ENCODE data around the gene HIGD1B. TPM values are rescaled to one million over a fixed set of nuclear protein-coding genes. Genes with fewer than 3 reads are reported as not detected.
"Not testable (repeated sequence)": the region's sequence is repeated elsewhere in the genome, so short reads cannot be mapped to it uniquely, and the experiment has no call there.

The HIGD1B gene
- total RNA-seq, 4 donors from 2014 or later = 1.8 to 6.6 (median 4.4) TPM

GRCh38 chr17:44807093-44807816, 40.4 kb upstream of the HIGD1B start:
- Histone ChIP-seq H3K36me3 (no peaks in the 10 kb centered on the region), H3K4me1 (no peaks in the 10 kb centered on the region), H3K27me3 (no peaks in the 10 kb centered on the region), H3K4me3 (no peak overlapping the region), H3K27ac (no peak overlapping the region), H3K9me3 (no peaks in the 10 kb centered on the region)
- in situ Hi-C loops (cut with MboI; ENCODE audit: low sequenced_read_pairs in 4 of 4) (no loop called here), intact Hi-C loops (cut with DNase I; ENCODE audit: low total_unique reads) (no loop called here)
- no peak for DNase-seq
- ATAC-seq = no peak
- TF ChIP-seq, protein P1, sequence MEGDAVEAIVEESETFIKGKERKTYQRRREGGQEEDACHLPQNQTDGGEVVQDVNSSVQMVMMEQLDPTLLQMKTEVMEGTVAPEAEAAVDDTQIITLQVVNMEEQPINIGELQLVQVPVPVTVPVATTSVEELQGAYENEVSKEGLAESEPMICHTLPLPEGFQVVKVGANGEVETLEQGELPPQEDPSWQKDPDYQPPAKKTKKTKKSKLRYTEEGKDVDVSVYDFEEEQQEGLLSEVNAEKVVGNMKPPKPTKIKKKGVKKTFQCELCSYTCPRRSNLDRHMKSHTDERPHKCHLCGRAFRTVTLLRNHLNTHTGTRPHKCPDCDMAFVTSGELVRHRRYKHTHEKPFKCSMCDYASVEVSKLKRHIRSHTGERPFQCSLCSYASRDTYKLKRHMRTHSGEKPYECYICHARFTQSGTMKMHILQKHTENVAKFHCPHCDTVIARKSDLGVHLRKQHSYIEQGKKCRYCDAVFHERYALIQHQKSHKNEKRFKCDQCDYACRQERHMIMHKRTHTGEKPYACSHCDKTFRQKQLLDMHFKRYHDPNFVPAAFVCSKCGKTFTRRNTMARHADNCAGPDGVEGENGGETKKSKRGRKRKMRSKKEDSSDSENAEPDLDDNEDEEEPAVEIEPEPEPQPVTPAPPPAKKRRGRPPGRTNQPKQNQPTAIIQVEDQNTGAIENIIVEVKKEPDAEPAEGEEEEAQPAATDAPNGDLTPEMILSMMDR (IDR thresholded peaks at IDR 0.05 in 4 of 5, conservative IDR thresholded peaks at IDR 0.05 in 1 of 5) = no peak
- no peak for TF ChIP-seq POLR2A (IDR thresholded peaks at IDR 0.05)

GRCh38 chr17:44807817-44808155, 39.9 kb upstream of the HIGD1B start:
- no peak for DNase-seq
- in situ Hi-C loops (cut with MboI; ENCODE audit: low sequenced_read_pairs in 4 of 4) (no loop called here), intact Hi-C loops (cut with DNase I; ENCODE audit: low total_unique reads) (no loop called here)
- Histone ChIP-seq H3K27me3 (no peaks in the 10 kb centered on the region), H3K27ac (no peak overlapping the region), H3K36me3 (no peaks in the 10 kb centered on the region), H3K4me3 (no peak overlapping the region), H3K4me1 (no peaks in the 10 kb centered on the region), H3K9me3 (no peaks in the 10 kb centered on the region)
- no peak for TF ChIP-seq POLR2A (IDR thresholded peaks at IDR 0.05)
- TF ChIP-seq, protein P1 (IDR thresholded peaks at IDR 0.05 in 4 of 5, conservative IDR thresholded peaks at IDR 0.05 in 1 of 5) = no peak
- ATAC-seq = no peak

- Histone ChIP-seq H3K36me3 (no peaks in the 10 kb centered on the region), H3K27me3 (no peaks in the 10 kb centered on the region), H3K4me1 (no peaks in the 10 kb centered on the region), H3K9me3 (no peaks in the 10 kb centered on the region), H3K4me3 (no peak overlapping the region), H3K27ac (no peak overlapping the region)
- DNase-seq = no peak
- ATAC-seq = no peak
- in situ Hi-C loops (cut with MboI; ENCODE audit: low sequenced_read_pairs in 4 of 4) = no loop called here
- intact Hi-C loops (cut with DNase I; ENCODE audit: low total_unique reads) = no loop called here
- no peak for TF ChIP-seq POLR2A (IDR thresholded peaks at IDR 0.05)
- TF ChIP-seq, protein P1 (IDR thresholded peaks at IDR 0.05 in 4 of 5, conservative IDR thresholded peaks at IDR 0.05 in 1 of 5) = no peak
Measured at GRCh38 chr17:44808156-44808555, 39.5 kb upstream of the HIGD1B start.

DNA sequence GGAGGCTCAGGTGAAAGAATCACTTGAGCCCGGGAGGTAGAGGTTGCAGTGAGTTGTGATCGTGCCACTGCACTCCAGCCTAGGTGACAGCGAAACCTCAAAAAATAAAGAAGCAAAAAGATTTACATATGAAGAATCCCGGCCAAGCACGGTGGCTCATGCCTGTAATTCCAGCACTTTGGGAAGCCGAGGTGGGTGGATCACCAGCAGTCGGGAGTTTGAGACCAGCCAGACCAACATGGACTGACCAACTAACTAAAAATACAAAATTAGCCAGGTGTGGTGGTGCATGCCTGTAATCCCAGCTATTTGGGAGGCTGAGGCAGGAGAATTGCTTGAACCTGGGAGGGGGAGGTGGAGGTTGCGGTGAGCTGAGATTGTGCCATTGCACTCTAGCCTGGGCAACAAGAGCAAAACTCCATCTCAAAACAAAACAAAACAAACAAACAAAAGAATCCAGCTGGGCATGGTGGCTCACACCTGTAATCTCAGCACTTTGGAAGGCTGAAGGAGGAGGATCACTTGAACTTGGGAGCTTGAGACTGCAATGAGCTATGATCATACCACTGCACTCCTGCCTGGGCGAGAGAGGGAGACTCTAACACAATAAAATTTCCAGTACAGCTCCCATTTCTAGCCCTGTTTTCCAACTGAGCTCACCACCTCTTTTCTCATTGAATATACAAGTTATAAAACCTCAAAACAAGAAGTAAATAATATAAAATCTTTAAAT, 38.9 kb upstream of the HIGD1B start:
- H3K27me3 ChIP-seq; H3K4me3 ChIP-seq; H3K27ac ChIP-seq; in situ Hi-C loops (cut with MboI; ENCODE audit: low sequenced_read_pairs in 4 of 4); DNase-seq; H3K9me3 ChIP-seq; H3K36me3 ChIP-seq; intact Hi-C loops (cut with DNase I; ENCODE audit: low total_unique reads); H3K4me1 ChIP-seq; ATAC-seq: not testable (repeated sequence)

GRCh38 chr17:44812263-44812662, 35.4 kb upstream of the HIGD1B start:
- Histone ChIP-seq H3K27ac (no peak overlapping the region), H3K27me3 (no peaks in the 10 kb centered on the region), H3K4me1 (no peaks in the 10 kb centered on the region), H3K4me3 (no peak overlapping the region), H3K9me3 (no peaks in the 10 kb centered on the region), H3K36me3 (no peaks in the 10 kb centered on the region)
- intact Hi-C loops (cut with DNase I; ENCODE audit: low total_unique reads) (no loop called here), in situ Hi-C loops (cut with MboI; ENCODE audit: low sequenced_read_pairs in 4 of 4) (no loop called here)
- no peak for TF ChIP-seq POLR2A (IDR thresholded peaks at IDR 0.05)
- ATAC-seq = no peak
- DNase-seq = no peak

DNA sequence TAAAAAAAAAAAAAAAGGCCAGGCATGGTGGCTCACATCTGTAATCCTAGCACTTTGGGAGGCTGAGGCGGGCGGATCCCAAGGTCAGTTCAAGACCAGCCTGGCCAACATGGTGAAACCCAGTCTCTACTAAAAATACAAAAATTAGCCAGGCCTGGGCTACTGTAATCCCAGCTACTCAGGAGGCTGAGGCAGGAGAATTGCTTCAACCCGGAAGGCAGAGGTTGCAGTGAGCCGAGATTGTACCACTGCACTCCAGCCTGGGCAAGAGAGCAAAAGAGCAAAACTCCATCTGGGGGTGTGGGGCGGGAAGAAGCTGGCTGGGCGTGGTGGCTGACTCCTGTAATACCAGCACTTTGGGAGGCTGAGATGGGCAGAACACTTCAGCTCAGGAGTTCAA, 29.2 kb upstream of the HIGD1B start:
- in situ Hi-C loops (cut with MboI; ENCODE audit: low sequenced_read_pairs in 4 of 4); ATAC-seq; H3K4me1 ChIP-seq; DNase-seq; H3K27ac ChIP-seq; H3K9me3 ChIP-seq; H3K36me3 ChIP-seq; intact Hi-C loops (cut with DNase I; ENCODE audit: low total_unique reads); H3K4me3 ChIP-seq: not testable (repeated sequence)
- H3K27me3 ChIP-seq = peaks cover 0 to 19% (median 10%) of the 10 kb centered on the region in 3 donors
